ENCODE measurements around the gene VKORC1.

DNA sequence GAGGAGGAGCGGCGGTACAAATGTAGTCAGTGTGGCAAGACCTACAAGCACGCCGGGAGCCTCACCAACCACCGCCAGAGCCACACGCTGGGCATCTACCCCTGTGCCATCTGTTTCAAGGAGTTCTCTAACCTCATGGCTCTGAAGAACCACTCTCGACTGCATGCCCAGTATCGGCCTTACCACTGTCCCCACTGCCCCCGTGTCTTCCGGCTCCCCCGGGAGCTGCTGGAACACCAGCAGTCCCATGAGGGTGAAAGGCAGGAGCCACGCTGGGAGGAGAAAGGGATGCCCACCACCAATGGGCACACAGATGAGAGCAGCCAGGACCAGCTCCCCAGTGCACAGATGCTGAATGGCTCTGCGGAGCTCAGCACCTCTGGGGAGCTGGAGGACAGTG lies 17.6 kb downstream of the VKORC1 start:
- TF ChIP-seq YY1 (IDR thresholded peaks at IDR 0.05; ENCODE audit: insufficient read depth, insufficient read length) (no peak), ZNF274 (IDR thresholded peaks at IDR 0.05; ENCODE audit: low read depth, low read length) (no peak)
